Panc1 (cell line): ENCODE data around the gene COPS8. TPM values are rescaled to one million over a fixed set of nuclear protein-coding genes. Genes with fewer than 3 reads are reported as not detected.

Experiments used
- ATAC-seq: fragments of 200-7000 bp; cut with Tn5 transposase; 2 replicates; pipeline ENCODE4 v1.9.1; 2020; ENCODE audit warnings: mild to moderate bottlenecking, moderate library complexity
- BruUV-seq: library from RNA; stranded (reverse); fragments of 400-500 nt; replicated peaks from 2 replicates; lab custom pipeline; 2021; lab: Mats Ljungman, UMichigan
- CTCF ChIA-PET: fragments of 300-600 bp; sonication (Branson Sonifier 250); formaldehyde crosslinking; loops from one replicate; lab custom pipeline; 2022; ENCODE audit warnings: antibody characterized with exemption; lab: Charles Lee
- POLR2A ChIA-PET: fragments of 300-600 bp; sonication (Branson Sonifier 250); formaldehyde crosslinking; loops from one replicate; lab custom pipeline; 2022; ENCODE audit warnings: antibody characterized with exemption; lab: Charles Lee
- DNase-seq: peaks from one replicate; pipeline ENCODE4 v3.0.0-alpha.2; 2010; ENCODE audit warnings: low read depth, low spot score
- H3K27ac ChIP-seq: 2 replicates; pipeline ENCODE4 v1.5.1; 2011; ENCODE audit warnings: mild to moderate bottlenecking, low read length, inconsistent platforms
- H3K27me3 ChIP-seq: fragments of 200-500 bp; sonication (Bioruptor generic); 2 replicates; pipeline ENCODE4 v1.6.0; 2014; ENCODE audit warnings: low read length, inconsistent platforms; ENCODE audit not compliant: control insufficient read depth, insufficient read depth
- H3K36me3 ChIP-seq: fragments of 200-500 bp; sonication (Bioruptor generic); 2 replicates; pipeline ENCODE4 v1.5.1; 2014; ENCODE audit warnings: inconsistent platforms, mild to moderate bottlenecking, low read length, moderate library complexity; ENCODE audit not compliant: control insufficient read depth, insufficient read depth
- H3K4me1 ChIP-seq: 2 replicates; pipeline ENCODE4 v1.5.1; 2011; ENCODE audit warnings: inconsistent platforms, mild to moderate bottlenecking, low read length, moderate library complexity; ENCODE audit not compliant: control insufficient read depth, insufficient read depth
- H3K4me3 ChIP-seq, 2 experiments: 2 replicates each; pipeline ENCODE4 v1.5.1; 2011 to 2012; ENCODE audit warnings: low read depth in 2 of 2, low read length in 2 of 2, mild to moderate bottlenecking in 2 of 2, inconsistent platforms in 1 of 2, moderate library complexity in 1 of 2
- H3K9me3 ChIP-seq: fragments of 200-500 bp; sonication (Bioruptor generic); 2 replicates; pipeline ENCODE4 v1.5.1; 2014; ENCODE audit warnings: low read depth, mild to moderate bottlenecking, inconsistent platforms, low read length, moderate library complexity; ENCODE audit not compliant: control insufficient read depth, insufficient read depth
- CTCF ChIP-seq: fragments of 450-650 bp; IDR thresholded peaks from 2 replicates; pipeline ENCODE4 v1.5.1; 2017; ENCODE audit warnings: mild to moderate bottlenecking
- POLR2AphosphoS5 ChIP-seq: IDR thresholded peaks from 2 replicates; pipeline ENCODE4 v1.6.1; 2012; ENCODE audit warnings: mild to moderate bottlenecking, low read depth, low read length, moderate library complexity
- REST ChIP-seq, 2 experiments: IDR thresholded peaks; 2 replicates each; pipeline ENCODE4 v1.6.1; 2011 to 2012; ENCODE audit warnings: low read depth in 2 of 2, control low read depth in 1 of 2, low read length in 1 of 2, mild to moderate bottlenecking in 1 of 2, moderate library complexity in 1 of 2; ENCODE audit not compliant: insufficient read depth in 1 of 2
- SIN3A ChIP-seq: IDR thresholded peaks from 2 replicates; pipeline ENCODE4 v1.6.1; 2012; ENCODE audit warnings: low read depth, mild to moderate bottlenecking, low read length, moderate library complexity, borderline replicate concordance; ENCODE audit not compliant: insufficient read depth
- TCF7L2 ChIP-seq: IDR thresholded peaks from 2 replicates; pipeline ENCODE4 v1.6.1; 2011; ENCODE audit warnings: mild to moderate bottlenecking, low read depth, low read length, inconsistent platforms
- in situ Hi-C: cut with HindIII; loops from 2 replicates; pipeline ENCODE4 v1.10.0; 2016; ENCODE audit warnings: low sequenced_read_pairs, low pct_unique_long_range_greater_than_20kb
- intact Hi-C: fragments of 100-400 bp; cut with micrococcal nuclease; formaldehyde crosslinking; loops from one replicate; pipeline ENCODE4 v1.10.0; 2022; ENCODE audit not compliant: unreplicated experiment
- total RNA-seq: library from RNA; stranded (reverse); gene quantifications from one replicate; pipeline ENCODE4 v1.2.1, GENCODE V29; 2021; ENCODE audit not compliant: unreplicated experiment

COPS8 gene
- total RNA-seq, 1 experiment from 2014 or later = 57.9 TPM

GRCh38 chr2:237051861-237052260 lies 33.8 kb upstream of the COPS8 start:
- H3K36me3 ChIP-seq = no peaks in the 10 kb centered on the region
- CTCF ChIA-PET = no interaction called here
- H3K27me3 ChIP-seq = peaks cover 10% of the 10 kb centered on the region; the same call in 1 of the 2 replicates
- no TSS peak for BruUV-seq
- no peak overlapping the region for H3K27ac ChIP-seq
- ATAC-seq (no peak), DNase-seq (no peak)
- intact Hi-C loops (no loop called here), in situ Hi-C loops (no loop called here)
- H3K4me3 ChIP-seq = no peak overlapping the region
- no peaks in the 10 kb centered on the region for H3K4me1 ChIP-seq
- TF ChIP-seq REST (IDR thresholded peaks at IDR 0.05; ENCODE audit: insufficient read depth in 1 of 2, low read depth in 2 of 2, low read length in 1 of 2) (no peak), CTCF (no peak), TCF7L2 (no peak), POLR2AphosphoS5 (no peak), SIN3A (no peak)
- POLR2A ChIA-PET = no interaction called here
- peaks cover 7% of the 10 kb centered on the region; the same call in 1 of the 2 replicates for H3K9me3 ChIP-seq

- intact Hi-C loops (no loop called here), in situ Hi-C loops (no loop called here)
- Histone ChIP-seq H3K36me3 (no peaks in the 10 kb centered on the region), H3K27me3 (0 out of 2 replicates have a peak, but pooled peaks cover 8% of the 10 kb centered on the region), H3K9me3 (peaks cover 7% of the 10 kb centered on the region; the same call in 1 of the 2 replicates), H3K27ac (no peak overlapping the region), H3K4me3 (no peak overlapping the region), H3K4me1 (no peaks in the 10 kb centered on the region)
- TF ChIP-seq POLR2AphosphoS5 (no peak), SIN3A (no peak), CTCF (no peak), TCF7L2 (no peak), REST (IDR thresholded peaks at IDR 0.05; ENCODE audit: insufficient read depth in 1 of 2, low read depth in 2 of 2, low read length in 1 of 2) (no peak)
- no TSS peak for BruUV-seq
- ATAC-seq (no peak), DNase-seq (no peak)
- CTCF ChIA-PET = no interaction called here
- POLR2A ChIA-PET = no interaction called here
Observed at GRCh38 chr2:237053066-237053465, 32.6 kb upstream of the COPS8 start.
